NOMO-1 treated with dmso at 0.1 percent for 144 hours (cell line): ENCODE results near the gene PDAP1.
"Not testable (repeated sequence)": the region's sequence is repeated elsewhere in the genome, so short reads cannot be mapped to it uniquely, and the experiment has no call there.

ENCODE experiments used
- DNase-seq: peaks from one replicate; lab custom pipeline; 2025; ENCODE audit not compliant: unreplicated experiment; lab: John Stamatoyannopoulos, UW

PDAP1 gene, protein sequence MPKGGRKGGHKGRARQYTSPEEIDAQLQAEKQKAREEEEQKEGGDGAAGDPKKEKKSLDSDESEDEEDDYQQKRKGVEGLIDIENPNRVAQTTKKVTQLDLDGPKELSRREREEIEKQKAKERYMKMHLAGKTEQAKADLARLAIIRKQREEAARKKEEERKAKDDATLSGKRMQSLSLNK

GRCh38 chr7:99408379-99409191 is at the start of gene PDAP1, which contains the start of gene BUD31:
Gene PDAP1 (minus strand): TSS chr7:99408597. CDS start chr7:99408548, 49 bp downstream.
Gene BUD31 (plus strand): TSS chr7:99408969. CDS start chr7:99411093, 2,124 bp downstream.
- peak; percentile 98 for DNase-seq

DNA sequence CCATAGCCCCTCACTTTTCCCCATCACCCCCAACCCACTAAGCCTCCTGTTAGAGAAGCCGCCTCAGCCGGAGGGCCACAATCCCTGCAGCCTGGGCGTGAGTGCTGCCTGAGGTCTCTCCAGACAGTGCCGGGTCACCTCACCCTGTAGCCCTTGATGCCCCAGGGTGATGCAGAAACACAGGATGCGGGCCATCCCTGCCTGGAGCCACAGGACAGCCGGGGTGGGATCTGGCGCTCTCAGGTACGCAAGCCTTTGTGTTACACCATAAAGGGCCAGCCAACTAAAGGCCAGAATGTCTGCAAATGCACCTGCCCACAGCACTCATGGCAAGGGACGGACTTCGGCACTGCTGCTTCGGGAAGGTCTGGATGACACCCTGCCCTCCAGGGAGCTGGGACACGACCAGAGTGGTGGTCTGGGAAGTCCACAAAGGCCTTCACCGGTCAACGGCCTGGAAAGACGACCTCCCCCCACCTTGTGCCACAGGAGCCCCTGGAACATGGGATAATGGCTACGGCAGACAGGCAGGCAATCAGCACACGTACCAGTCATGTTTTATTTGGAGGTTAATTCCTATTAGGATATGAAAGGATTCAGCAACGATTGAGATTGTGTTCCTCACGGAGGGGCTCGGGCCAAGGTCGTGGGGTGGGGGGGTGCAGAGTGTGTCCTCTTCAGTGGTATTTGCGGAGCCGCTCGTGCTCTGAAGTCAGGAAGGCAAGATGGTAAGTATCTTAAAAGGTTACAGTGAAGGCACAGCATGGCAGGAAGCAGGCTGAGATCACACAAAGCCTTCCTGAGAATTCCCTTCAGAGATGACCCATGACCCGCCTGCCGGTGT is 49.5 kb upstream of the PDAP1 start:
- DNase-seq: no peak

- DNase-seq: no peak
These were observed 48.8 kb upstream of the PDAP1 start for GRCh38 chr7:99457050-99457649.

- DNase-seq: no peak
These were observed 47.9 kb upstream of the PDAP1 start for GRCh38 chr7:99456288-99456687.

- DNase-seq: no peak
These were observed 47.5 kb upstream of the PDAP1 start for GRCh38 chr7:99455874-99456273.

DNA sequence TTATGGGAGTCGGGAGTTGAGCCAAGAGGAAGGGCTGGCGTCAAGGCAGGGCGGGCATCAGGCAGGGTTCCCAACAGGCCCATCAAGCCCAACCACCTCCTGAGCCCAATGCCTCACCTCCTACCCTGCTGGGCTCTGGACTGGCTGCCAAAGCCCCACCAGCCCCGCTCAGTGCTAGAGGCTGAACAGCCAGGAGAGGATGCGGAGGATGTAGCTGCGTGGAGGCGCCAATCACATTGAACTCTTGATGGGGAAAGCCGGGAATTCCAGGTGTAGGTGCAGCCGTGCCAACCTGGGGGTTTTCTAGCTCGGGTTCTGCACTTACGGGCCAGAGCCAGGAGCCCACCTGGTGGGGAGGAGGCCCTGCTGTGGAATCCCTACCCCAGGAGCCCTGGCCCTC is 44.7 kb upstream of the PDAP1 start:
- no peak for DNase-seq

- DNase-seq: no peak
These were observed 44.1 kb upstream of the PDAP1 start for GRCh38 chr7:99452541-99452940.

GRCh38 chr7:99451936-99452335 is 43.5 kb upstream of the PDAP1 start:
- DNase-seq: no peak

DNA sequence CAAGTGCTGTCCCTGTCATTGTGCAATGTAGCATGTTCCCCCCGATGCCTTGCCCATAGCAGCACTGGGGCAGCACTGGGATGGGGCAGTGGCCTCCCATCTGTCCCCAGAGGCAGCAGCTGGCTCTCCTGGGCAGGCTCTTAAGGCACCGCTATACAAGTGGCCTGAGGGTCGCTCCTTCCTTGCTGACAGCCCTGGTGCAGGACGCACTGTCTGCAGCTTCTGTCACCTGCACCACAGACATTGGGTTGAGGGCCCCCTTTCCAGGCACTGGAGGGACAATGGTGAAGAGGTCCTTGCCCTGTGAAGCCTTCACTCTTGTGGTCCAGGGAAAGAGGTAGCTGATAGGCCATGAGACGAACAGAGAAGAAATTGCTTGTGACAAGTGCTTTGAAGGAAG is 40.9 kb upstream of the PDAP1 start:
- DNase-seq: no peak

GRCh38 chr7:99448855-99449254 is 40.5 kb upstream of the PDAP1 start:
- no peak for DNase-seq

DNA sequence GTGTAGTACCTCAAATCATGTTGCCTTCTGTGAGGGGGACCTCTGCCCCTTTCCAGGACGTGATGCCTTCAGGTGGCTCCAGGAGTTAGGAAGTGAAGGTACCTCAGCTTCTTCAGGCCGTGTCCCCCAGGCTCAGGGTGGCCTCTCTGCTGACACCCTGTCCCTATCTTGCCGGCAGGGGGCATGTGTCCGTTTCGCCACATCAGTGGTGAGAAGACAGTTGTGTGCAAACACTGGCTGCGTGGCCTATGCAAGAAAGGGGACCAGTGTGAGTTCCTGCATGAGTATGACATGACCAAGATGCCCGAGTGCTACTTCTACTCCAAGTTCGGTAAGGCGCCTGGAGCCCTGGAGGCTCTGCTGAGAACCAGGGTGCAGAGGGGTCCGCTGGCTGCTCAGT is 39.5 kb upstream of the PDAP1 start:
- DNase-seq: no peak

- no peak for DNase-seq
These were observed 37.7 kb upstream of the PDAP1 start for GRCh38 chr7:99446096-99446495.

- DNase-seq: no peak
These were observed 31.8 kb upstream of the PDAP1 start for GRCh38 chr7:99440195-99440594.

- peak; percentile 98 for DNase-seq
These were observed 30.4 kb upstream of the PDAP1 start, which contains the start of the genes CPSF4 and PTCD1 for GRCh38 chr7:99438573-99439480. Gene CPSF4 (plus strand): TSS chr7:99438943. CDS start chr7:99439083, 140 bp downstream. Gene PTCD1 (minus strand): TSS chr7:99438798. CDS start chr7:99435242, 3,556 bp downstream.

DNA sequence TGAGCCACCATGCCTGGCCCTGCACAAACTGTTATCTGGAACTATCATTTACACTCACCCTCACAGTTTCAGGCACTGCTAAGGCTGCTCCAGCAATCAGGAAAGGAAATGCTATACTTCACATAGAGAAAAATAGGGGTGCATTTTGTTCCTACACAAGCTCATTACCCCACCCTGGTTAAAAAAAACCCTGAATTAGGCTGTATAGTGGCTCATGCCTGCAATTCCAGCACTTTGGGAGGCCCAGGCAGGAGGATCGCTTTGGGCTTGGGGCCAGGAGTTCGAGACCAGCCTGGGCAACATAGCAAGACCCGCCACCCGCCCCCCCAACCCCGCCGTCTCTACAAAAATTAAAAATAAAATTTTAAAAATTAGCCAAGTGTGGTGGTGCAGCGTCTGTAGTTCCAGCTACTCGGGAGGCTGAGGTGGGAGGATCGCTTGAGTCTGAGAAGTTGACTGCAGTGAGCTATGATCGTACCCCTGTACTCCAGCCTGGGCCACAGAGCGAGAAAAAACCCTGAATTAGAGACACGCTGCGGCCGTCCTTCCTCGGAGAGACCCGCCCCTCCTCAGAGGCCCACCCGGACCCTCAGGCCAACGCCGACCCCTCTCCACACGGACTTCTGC is 29.7 kb upstream of the PDAP1 start:
- DNase-seq: no peak

DNA sequence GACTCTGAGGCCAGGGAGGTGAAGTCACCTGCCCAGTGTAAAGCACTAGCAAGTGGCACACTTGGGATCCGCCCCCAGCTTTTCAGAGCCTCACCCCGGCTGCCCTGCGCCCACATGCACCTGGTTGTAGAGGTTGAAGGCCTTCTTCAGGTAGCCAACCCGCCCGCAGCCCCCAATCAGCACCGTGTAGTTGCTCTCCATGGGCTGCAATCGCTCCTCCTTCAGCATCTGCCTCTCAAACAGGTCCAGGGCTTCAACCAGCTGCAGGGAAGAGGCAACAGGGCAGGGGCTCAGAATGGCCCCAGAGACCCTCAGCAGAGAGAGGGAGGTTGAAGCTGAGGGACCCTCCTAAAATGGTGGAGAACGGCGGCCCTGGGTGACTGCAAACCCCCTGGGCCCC is 24.8 kb upstream of the PDAP1 start:
- no peak for DNase-seq

GRCh38 chr7:99431756-99432540 is 23.6 kb upstream of the PDAP1 start:
- not testable (repeated sequence) for DNase-seq

DNA sequence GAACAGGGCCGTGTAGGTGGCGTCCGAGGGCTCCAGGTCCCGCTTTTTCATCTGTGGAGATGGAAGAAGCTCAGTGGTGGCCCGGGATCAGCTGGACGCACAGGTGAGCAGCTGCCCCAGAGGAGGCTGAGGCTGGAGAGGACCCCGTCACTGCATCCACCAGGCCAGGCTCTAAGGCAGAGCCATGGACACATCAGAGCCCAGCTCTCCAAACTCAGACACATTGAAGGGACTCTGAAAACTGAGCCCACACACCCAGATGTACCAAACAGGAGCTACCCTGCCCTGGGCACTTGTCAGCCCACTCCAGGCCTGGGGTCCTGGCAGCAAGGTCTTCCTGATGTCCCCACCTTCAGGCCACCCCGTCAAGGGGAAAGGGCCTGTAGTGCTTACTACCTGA is 21.4 kb upstream of the PDAP1 start:
- no peak for DNase-seq
